Measurements from ENCODE around the gene TMEM123. TPM values are rescaled to one million over a fixed set of nuclear protein-coding genes. Genes with fewer than 3 reads are reported as not detected.

The TMEM123 gene
- polyA plus RNA-seq, 4 donors: 5.1 to 130 (median 37.9) TPM

GRCh38 chr11:102494216-102494615, 41.7 kb upstream of the TMEM123 start:
- Histone ChIP-seq H3K27ac (ENCODE audit: low read depth in 1 of 3, low read length in 2 of 3) (no peak overlapping the region), H3K9me3 (ENCODE audit: control insufficient read depth in 2 of 2, insufficient read depth in 1 of 2, low read depth in 1 of 2, low read length in 1 of 2) (no peaks in the 10 kb centered on the region), H3K4me3 (ENCODE audit: low read depth in 1 of 3, low read length in 3 of 3) (no peak overlapping the region), H3K27me3 (ENCODE audit: control insufficient read depth in 3 of 3, insufficient read depth in 3 of 3, low read length in 3 of 3) (no peaks in the 10 kb centered on the region), H3K36me3 (ENCODE audit: control insufficient read depth in 3 of 3, insufficient read depth in 2 of 3, low read depth in 1 of 3, low read length in 3 of 3) (no peaks in the 10 kb centered on the region), H3K4me1 (ENCODE audit: control insufficient read depth in 3 of 3, insufficient read depth in 2 of 3, low read depth in 1 of 3, low read length in 2 of 3) (peaks cover 0 to 3% (median 3%) of the 10 kb centered on the region in 3 donors)
- FAIRE-seq (no peak), DNase-seq (peak; percentile 55 to 65)
- WGBS, 3 donors: 10 to 53% (median 37%) methylated on average over 6 of the region's 6 CpGs

- FAIRE-seq: no peak
- DNase-seq: peak; percentile 39 to 48
- Histone ChIP-seq H3K27ac (ENCODE audit: low read depth in 1 of 3, low read length in 2 of 3) (no peak overlapping the region), H3K27me3 (ENCODE audit: control insufficient read depth in 3 of 3, insufficient read depth in 3 of 3, low read length in 3 of 3) (no peaks in the 10 kb centered on the region), H3K9me3 (ENCODE audit: control insufficient read depth in 2 of 2, insufficient read depth in 1 of 2, low read depth in 1 of 2, low read length in 1 of 2) (no peaks in the 10 kb centered on the region), H3K36me3 (ENCODE audit: control insufficient read depth in 3 of 3, insufficient read depth in 2 of 3, low read depth in 1 of 3, low read length in 3 of 3) (no peaks in the 10 kb centered on the region), H3K4me1 (ENCODE audit: control insufficient read depth in 3 of 3, insufficient read depth in 2 of 3, low read depth in 1 of 3, low read length in 2 of 3) (peaks cover 0 to 3% (median 3%) of the 10 kb centered on the region in 3 donors), H3K4me3 (ENCODE audit: low read depth in 1 of 3, low read length in 3 of 3) (no peak overlapping the region)
- 12 to 60% (median 43%) methylated on average over 5 of the region's 5 CpGs for WGBS, 3 donors
Measured at GRCh38 chr11:102493524-102493923, 41.0 kb upstream of the TMEM123 start.

GRCh38 chr11:102491969-102492368, 39.4 kb upstream of the TMEM123 start:
- WGBS, 3 donors: 84 to 89% (median 89%) methylated on average over 2 of the region's 2 CpGs
- Histone ChIP-seq H3K27ac (ENCODE audit: low read depth in 1 of 3, low read length in 2 of 3) (no peak overlapping the region), H3K27me3 (ENCODE audit: control insufficient read depth in 3 of 3, insufficient read depth in 3 of 3, low read length in 3 of 3) (no peaks in the 10 kb centered on the region), H3K4me1 (ENCODE audit: control insufficient read depth in 3 of 3, insufficient read depth in 2 of 3, low read depth in 1 of 3, low read length in 2 of 3) (peaks cover 0 to 5% (median 3%) of the 10 kb centered on the region in 3 donors), H3K9me3 (ENCODE audit: control insufficient read depth in 2 of 2, insufficient read depth in 1 of 2, low read depth in 1 of 2, low read length in 1 of 2) (no peaks in the 10 kb centered on the region), H3K36me3 (ENCODE audit: control insufficient read depth in 3 of 3, insufficient read depth in 2 of 3, low read depth in 1 of 3, low read length in 3 of 3) (no peaks in the 10 kb centered on the region), H3K4me3 (ENCODE audit: low read depth in 1 of 3, low read length in 3 of 3) (no peak overlapping the region)
- FAIRE-seq: no peak
- no peak for DNase-seq

- H3K4me3 ChIP-seq (ENCODE audit: low read depth in 1 of 3, low read length in 3 of 3): no peak overlapping the region
- no peaks in the 10 kb centered on the region for H3K36me3 ChIP-seq (ENCODE audit: control insufficient read depth in 3 of 3, insufficient read depth in 2 of 3, low read depth in 1 of 3, low read length in 3 of 3)
- FAIRE-seq (no peak), DNase-seq (no peak)
- H3K27me3 ChIP-seq (ENCODE audit: control insufficient read depth in 3 of 3, insufficient read depth in 3 of 3, low read length in 3 of 3): no peaks in the 10 kb centered on the region
- peaks cover 0 to 5% (median 0%) of the 10 kb centered on the region in 3 donors for H3K4me1 ChIP-seq (ENCODE audit: control insufficient read depth in 3 of 3, insufficient read depth in 2 of 3, low read depth in 1 of 3, low read length in 2 of 3)
- H3K9me3 ChIP-seq (ENCODE audit: control insufficient read depth in 2 of 2, insufficient read depth in 1 of 2, low read depth in 1 of 2, low read length in 1 of 2): no peaks in the 10 kb centered on the region
- 23 to 62% (median 35%) methylated on average over 5 of the region's 5 CpGs for WGBS, 3 donors
- no peak overlapping the region for H3K27ac ChIP-seq (ENCODE audit: low read depth in 1 of 3, low read length in 2 of 3)
Measured at GRCh38 chr11:102489186-102490145, 36.9 kb upstream of the TMEM123 start.

GRCh38 chr11:102488208-102488607, 35.6 kb upstream of the TMEM123 start:
- 61 to 71% (median 70%) methylated on average over 3 of the region's 3 CpGs for WGBS, 3 donors
- no peaks in the 10 kb centered on the region for H3K9me3 ChIP-seq (ENCODE audit: control insufficient read depth in 2 of 2, insufficient read depth in 1 of 2, low read depth in 1 of 2, low read length in 1 of 2)
- H3K4me3 ChIP-seq (ENCODE audit: low read depth in 1 of 3, low read length in 3 of 3): no peak overlapping the region
- FAIRE-seq (no peak), DNase-seq (no peak)
- H3K27me3 ChIP-seq (ENCODE audit: control insufficient read depth in 3 of 3, insufficient read depth in 3 of 3, low read length in 3 of 3): no peaks in the 10 kb centered on the region
- no peak overlapping the region for H3K27ac ChIP-seq (ENCODE audit: low read depth in 1 of 3, low read length in 2 of 3)
- H3K36me3 ChIP-seq (ENCODE audit: control insufficient read depth in 3 of 3, insufficient read depth in 2 of 3, low read depth in 1 of 3, low read length in 3 of 3): no peaks in the 10 kb centered on the region
- H3K4me1 ChIP-seq (ENCODE audit: control insufficient read depth in 3 of 3, insufficient read depth in 2 of 3, low read depth in 1 of 3, low read length in 2 of 3): peaks cover 0 to 2% (median 0%) of the 10 kb centered on the region in 3 donors

GRCh38 chr11:102487214-102487613, 34.6 kb upstream of the TMEM123 start:
- Histone ChIP-seq H3K9me3 (ENCODE audit: control insufficient read depth in 2 of 2, insufficient read depth in 1 of 2, low read depth in 1 of 2, low read length in 1 of 2) (no peaks in the 10 kb centered on the region), H3K27ac (ENCODE audit: low read depth in 1 of 3, low read length in 2 of 3) (no peak overlapping the region), H3K36me3 (ENCODE audit: control insufficient read depth in 3 of 3, insufficient read depth in 2 of 3, low read depth in 1 of 3, low read length in 3 of 3) (no peaks in the 10 kb centered on the region), H3K27me3 (ENCODE audit: control insufficient read depth in 3 of 3, insufficient read depth in 3 of 3, low read length in 3 of 3) (no peaks in the 10 kb centered on the region), H3K4me1 (ENCODE audit: control insufficient read depth in 3 of 3, insufficient read depth in 2 of 3, low read depth in 1 of 3, low read length in 2 of 3) (peaks cover 0 to 2% (median 0%) of the 10 kb centered on the region in 3 donors), H3K4me3 (ENCODE audit: low read depth in 1 of 3, low read length in 3 of 3) (no peak overlapping the region)
- WGBS, 3 donors: 48 to 96% (median 87%) methylated on average over 1 of the region's 1 CpG
- no peak for DNase-seq
- no peak for FAIRE-seq

- Histone ChIP-seq H3K36me3 (ENCODE audit: control insufficient read depth in 3 of 3, insufficient read depth in 2 of 3, low read depth in 1 of 3, low read length in 3 of 3) (no peaks in the 10 kb centered on the region), H3K4me3 (ENCODE audit: low read depth in 1 of 3, low read length in 3 of 3) (no peak overlapping the region), H3K9me3 (ENCODE audit: control insufficient read depth in 2 of 2, insufficient read depth in 1 of 2, low read depth in 1 of 2, low read length in 1 of 2) (no peaks in the 10 kb centered on the region), H3K4me1 (ENCODE audit: control insufficient read depth in 3 of 3, insufficient read depth in 2 of 3, low read depth in 1 of 3, low read length in 2 of 3) (peaks cover 0 to 2% (median 0%) of the 10 kb centered on the region in 3 donors), H3K27ac (ENCODE audit: low read depth in 1 of 3, low read length in 2 of 3) (no peak overlapping the region), H3K27me3 (ENCODE audit: control insufficient read depth in 3 of 3, insufficient read depth in 3 of 3, low read length in 3 of 3) (no peaks in the 10 kb centered on the region)
- DNase-seq (peak in 1 of 2 donors; percentile 62), FAIRE-seq (no peak)
- WGBS, 3 donors: 59 to 78% (median 66%) methylated on average over 2 of the region's 2 CpGs
Measured at GRCh38 chr11:102486584-102486983, 34.0 kb upstream of the TMEM123 start.

- FAIRE-seq: no peak
- 48 to 79% (median 60%) methylated on average over 2 of the region's 2 CpGs for WGBS, 3 donors
Measured at GRCh38 chr11:102485095-102485722, 32.6 kb upstream of the TMEM123 start.

More at GRCh38 chr11:102485095-102485722, 32.6 kb upstream of the TMEM123 start:
- no peaks in the 10 kb centered on the region for H3K27me3 ChIP-seq (ENCODE audit: control insufficient read depth in 3 of 3, insufficient read depth in 3 of 3, low read length in 3 of 3)
- H3K36me3 ChIP-seq (ENCODE audit: control insufficient read depth in 3 of 3, insufficient read depth in 2 of 3, low read depth in 1 of 3, low read length in 3 of 3): no peaks in the 10 kb centered on the region
- no peak overlapping the region for H3K27ac ChIP-seq (ENCODE audit: low read depth in 1 of 3, low read length in 2 of 3)
- DNase-seq: no peak
- H3K4me1 ChIP-seq (ENCODE audit: control insufficient read depth in 3 of 3, insufficient read depth in 2 of 3, low read depth in 1 of 3, low read length in 2 of 3): peaks cover 0 to 2% (median 0%) of the 10 kb centered on the region in 3 donors
- H3K4me3 ChIP-seq (ENCODE audit: low read depth in 1 of 3, low read length in 3 of 3): no peak overlapping the region
- H3K9me3 ChIP-seq (ENCODE audit: control insufficient read depth in 2 of 2, insufficient read depth in 1 of 2, low read depth in 1 of 2, low read length in 1 of 2): no peaks in the 10 kb centered on the region
